Measurements from ENCODE around the gene SETD6.

The SETD6 gene

DNA sequence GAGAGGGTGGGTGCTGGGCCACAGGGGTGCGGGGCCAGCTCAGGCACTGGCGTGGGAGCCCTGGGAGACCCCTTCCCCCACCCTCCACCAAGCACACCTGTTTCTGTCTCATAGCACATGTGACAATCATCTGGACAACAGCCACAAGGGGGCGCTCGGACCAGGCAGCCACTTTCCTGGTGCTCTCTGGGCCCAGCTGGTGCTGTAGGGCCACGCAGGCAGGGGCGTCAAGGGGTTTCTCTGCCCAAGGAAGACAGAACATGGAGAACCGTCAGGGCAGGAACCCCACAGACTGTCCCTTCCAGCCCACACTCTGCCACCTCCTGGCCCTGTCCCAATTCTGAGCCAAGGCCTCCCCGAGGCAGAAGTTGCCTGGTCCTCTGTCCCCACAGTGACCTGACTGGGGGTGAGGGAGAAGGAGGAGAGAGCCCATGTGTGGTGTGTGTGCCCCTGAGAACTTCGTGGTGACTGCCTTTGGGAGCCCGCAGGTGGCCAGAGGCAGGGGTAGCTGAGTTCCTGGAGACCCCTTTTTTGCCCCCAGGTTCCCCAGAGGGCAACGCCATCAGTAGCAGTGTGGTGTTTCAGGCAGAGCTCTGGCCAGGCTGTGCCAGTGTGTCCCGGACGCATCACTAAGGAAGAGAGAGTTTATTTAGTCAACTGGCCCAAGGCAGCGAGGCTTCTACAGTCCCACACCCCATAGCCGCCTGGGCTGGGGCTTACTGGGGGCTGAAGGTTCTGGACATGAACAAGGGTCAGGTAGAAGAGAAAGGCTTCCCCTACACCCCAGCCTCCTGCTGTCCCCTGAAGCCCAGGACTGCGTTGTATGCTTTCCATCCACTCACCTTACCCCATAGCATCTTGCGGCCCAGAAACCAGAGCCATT is 3.1 kb upstream of the SETD6 start (continued):
- TF ChIP-seq, protein P1, sequence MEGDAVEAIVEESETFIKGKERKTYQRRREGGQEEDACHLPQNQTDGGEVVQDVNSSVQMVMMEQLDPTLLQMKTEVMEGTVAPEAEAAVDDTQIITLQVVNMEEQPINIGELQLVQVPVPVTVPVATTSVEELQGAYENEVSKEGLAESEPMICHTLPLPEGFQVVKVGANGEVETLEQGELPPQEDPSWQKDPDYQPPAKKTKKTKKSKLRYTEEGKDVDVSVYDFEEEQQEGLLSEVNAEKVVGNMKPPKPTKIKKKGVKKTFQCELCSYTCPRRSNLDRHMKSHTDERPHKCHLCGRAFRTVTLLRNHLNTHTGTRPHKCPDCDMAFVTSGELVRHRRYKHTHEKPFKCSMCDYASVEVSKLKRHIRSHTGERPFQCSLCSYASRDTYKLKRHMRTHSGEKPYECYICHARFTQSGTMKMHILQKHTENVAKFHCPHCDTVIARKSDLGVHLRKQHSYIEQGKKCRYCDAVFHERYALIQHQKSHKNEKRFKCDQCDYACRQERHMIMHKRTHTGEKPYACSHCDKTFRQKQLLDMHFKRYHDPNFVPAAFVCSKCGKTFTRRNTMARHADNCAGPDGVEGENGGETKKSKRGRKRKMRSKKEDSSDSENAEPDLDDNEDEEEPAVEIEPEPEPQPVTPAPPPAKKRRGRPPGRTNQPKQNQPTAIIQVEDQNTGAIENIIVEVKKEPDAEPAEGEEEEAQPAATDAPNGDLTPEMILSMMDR (tag by site-specific recombination; IDR thresholded peaks at IDR 0.05): peak; percentile 82
- TF ChIP-seq ZIC2 (tag by site-specific recombination; IDR thresholded peaks at IDR 0.05) (0 out of 2 replicates have a peak, but pooled peaks have one; percentile 9), ZBTB8A (tag by site-specific recombination; IDR thresholded peaks at IDR 0.05) (peak; percentile 39; the same call in 1 of the 2 replicates), SCRT1 (tag by site-specific recombination; IDR thresholded peaks at IDR 0.05; ENCODE audit: borderline replicate concordance) (peak; percentile 75; the same call in 1 of the 2 replicates)

DNA sequence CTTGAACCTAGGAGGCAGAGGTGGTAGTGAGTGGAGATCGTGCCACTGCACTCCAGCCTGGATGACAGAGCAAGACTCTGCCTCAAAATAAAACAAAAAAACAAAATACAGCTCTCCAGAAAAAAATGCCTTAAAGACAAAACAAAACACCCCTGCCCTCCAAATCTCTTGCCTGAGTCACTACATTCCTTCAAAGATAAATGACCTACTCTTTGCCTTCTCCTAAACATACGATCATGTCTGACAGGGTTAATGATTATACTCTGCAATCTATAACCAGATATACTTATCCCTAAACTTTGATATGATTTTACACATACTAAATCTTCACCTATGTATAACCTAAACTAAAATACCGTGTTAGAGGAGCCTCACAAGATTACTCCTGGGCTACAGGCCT is 1.4 kb upstream of the SETD6 start:
- Histone ChIP-seq H3K9me3 (ENCODE audit: control insufficient read depth, insufficient read depth, low read depth, low read length) (no peaks in the 10 kb centered on the region), H3K4me1 (ENCODE audit: control insufficient read depth, insufficient read depth, low read length) (peaks cover 4% of the 10 kb centered on the region; the same call in 1 of the 2 replicates), H3K36me3 (ENCODE audit: control insufficient read depth in 2 of 2, insufficient read depth in 1 of 2, low read length in 2 of 2) (peaks cover 4 to 37% of the 10 kb centered on the region in 2 experiments), H3K27ac (ENCODE audit: extremely low read depth, low read depth, low read length) (no peak overlapping the region), H3K4me3 (ENCODE audit: low read depth, low read length) (no peak overlapping the region)
- ChIA-PET CTCF (interaction anchor here (0.6 to 2.6 kb wide), 11 partner anchors 9 to 242 kb away, joined by 3 to 10 read pairs (median 3); no protein-coding TSS in a partner anchor), POLR2A (interaction anchor here (0.7 kb wide), 1 partner anchor 237 kb away, joined by 3 read pairs; no protein-coding TSS in a partner anchor)
- TF ChIP-seq OVOL3 (tag by site-specific recombination; IDR thresholded peaks at IDR 0.05) (no peak), ZNF561 (tag by site-specific recombination; IDR thresholded peaks at IDR 0.05; ENCODE audit: borderline replicate concordance) (no peak), HOXA7 (CRISPR knock-in tag; IDR thresholded peaks at IDR 0.05; ENCODE audit: borderline replicate concordance) (no peak), BCL11B (tag by site-specific recombination; IDR thresholded peaks at IDR 0.05; ENCODE audit: low read depth) (no peak), BCL11A (tag by site-specific recombination; IDR thresholded peaks at IDR 0.05; ENCODE audit: low read depth) (no peak), TRIM28 (IDR thresholded peaks at IDR 0.05; ENCODE audit: borderline replicate concordance, low read length) (no peak), ZNF391 (tag by site-specific recombination; IDR thresholded peaks at IDR 0.05; ENCODE audit: borderline replicate concordance, low read depth) (no peak), ZNF701 (tag by site-specific recombination; IDR thresholded peaks at IDR 0.05) (no peak), ZNF510 (tag by site-specific recombination; IDR thresholded peaks at IDR 0.05; ENCODE audit: insufficient replicate concordance) (no peak), ZNF354C (tag by site-specific recombination; IDR thresholded peaks at IDR 0.05; ENCODE audit: borderline replicate concordance, low read depth) (no peak), PRDM1 (tag by site-specific recombination; IDR thresholded peaks at IDR 0.05) (no peak), ZNF473 (tag by site-specific recombination; IDR thresholded peaks at IDR 0.05) (no peak), ZNF19 (tag by site-specific recombination; IDR thresholded peaks at IDR 0.05; ENCODE audit: low read depth) (no peak), ZNF530 (tag by site-specific recombination; IDR thresholded peaks at IDR 0.05; ENCODE audit: low read depth) (no peak)
- TF ChIP-seq, protein P2, sequence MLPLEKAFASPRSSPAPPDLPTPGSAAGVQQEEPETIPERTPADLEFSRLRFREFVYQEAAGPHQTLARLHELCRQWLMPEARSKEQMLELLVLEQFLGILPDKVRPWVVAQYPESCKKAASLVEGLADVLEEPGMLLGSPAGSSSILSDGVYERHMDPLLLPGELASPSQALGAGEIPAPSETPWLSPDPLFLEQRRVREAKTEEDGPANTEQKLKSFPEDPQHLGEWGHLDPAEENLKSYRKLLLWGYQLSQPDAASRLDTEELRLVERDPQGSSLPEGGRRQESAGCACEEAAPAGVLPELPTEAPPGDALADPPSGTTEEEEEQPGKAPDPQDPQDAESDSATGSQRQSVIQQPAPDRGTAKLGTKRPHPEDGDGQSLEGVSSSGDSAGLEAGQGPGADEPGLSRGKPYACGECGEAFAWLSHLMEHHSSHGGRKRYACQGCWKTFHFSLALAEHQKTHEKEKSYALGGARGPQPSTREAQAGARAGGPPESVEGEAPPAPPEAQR (tag by site-specific recombination; IDR thresholded peaks at IDR 0.05): no peak
- TF ChIP-seq, protein P3, sequence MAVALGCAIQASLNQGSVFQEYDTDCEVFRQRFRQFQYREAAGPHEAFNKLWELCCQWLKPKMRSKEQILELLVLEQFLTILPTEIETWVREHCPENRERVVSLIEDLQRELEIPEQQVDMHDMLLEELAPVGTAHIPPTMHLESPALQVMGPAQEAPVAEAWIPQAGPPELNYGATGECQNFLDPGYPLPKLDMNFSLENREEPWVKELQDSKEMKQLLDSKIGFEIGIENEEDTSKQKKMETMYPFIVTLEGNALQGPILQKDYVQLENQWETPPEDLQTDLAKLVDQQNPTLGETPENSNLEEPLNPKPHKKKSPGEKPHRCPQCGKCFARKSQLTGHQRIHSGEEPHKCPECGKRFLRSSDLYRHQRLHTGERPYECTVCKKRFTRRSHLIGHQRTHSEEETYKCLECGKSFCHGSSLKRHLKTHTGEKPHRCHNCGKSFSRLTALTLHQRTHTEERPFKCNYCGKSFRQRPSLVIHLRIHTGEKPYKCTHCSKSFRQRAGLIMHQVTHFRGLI (tag by site-specific recombination; IDR thresholded peaks at IDR 0.05): no peak
- TF ChIP-seq, protein P4, sequence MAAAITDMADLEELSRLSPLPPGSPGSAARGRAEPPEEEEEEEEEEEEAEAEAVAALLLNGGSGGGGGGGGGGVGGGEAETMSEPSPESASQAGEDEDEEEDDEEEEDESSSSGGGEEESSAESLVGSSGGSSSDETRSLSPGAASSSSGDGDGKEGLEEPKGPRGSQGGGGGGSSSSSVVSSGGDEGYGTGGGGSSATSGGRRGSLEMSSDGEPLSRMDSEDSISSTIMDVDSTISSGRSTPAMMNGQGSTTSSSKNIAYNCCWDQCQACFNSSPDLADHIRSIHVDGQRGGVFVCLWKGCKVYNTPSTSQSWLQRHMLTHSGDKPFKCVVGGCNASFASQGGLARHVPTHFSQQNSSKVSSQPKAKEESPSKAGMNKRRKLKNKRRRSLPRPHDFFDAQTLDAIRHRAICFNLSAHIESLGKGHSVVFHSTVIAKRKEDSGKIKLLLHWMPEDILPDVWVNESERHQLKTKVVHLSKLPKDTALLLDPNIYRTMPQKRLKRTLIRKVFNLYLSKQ (tag by site-specific recombination; IDR thresholded peaks at IDR 0.05; ENCODE audit: borderline replicate concordance): no peak
